ENCODE data around the gene ABHD16A. TPM values are rescaled to one million over a fixed set of nuclear protein-coding genes. Genes with fewer than 3 reads are reported as not detected.

ABHD16A gene
- total and polyA plus RNA-seq, 10 of the 15 experiments (the other 5 are each of a cell fraction or from before 2014, with no cell fraction given), result 7.5 to 43.0 (median 32.9) TPM

- TF ChIP-seq BHLHE40 (IDR thresholded peaks at IDR 0.05; ENCODE audit: borderline replicate concordance in 1 of 2, low read depth in 2 of 2, low read length in 1 of 2) (0 out of 4 replicates have a peak, but pooled peaks of 1 of the 2 experiments have one; percentile 8), MEF2A (IDR thresholded peaks at IDR 0.05; ENCODE audit: insufficient read depth, low read depth, low read length) (0 out of 2 replicates have a peak, but pooled peaks have one; percentile 18), NFIC (IDR thresholded peaks at IDR 0.05; ENCODE audit: low read depth, low read length) (no peak), ZNF687 (IDR thresholded peaks at IDR 0.05) (no peak), IKZF1 (conservative IDR thresholded peaks at IDR 0.05) (no peak), YY1 (IDR thresholded peaks at IDR 0.05; ENCODE audit: low read depth, low read length) (peak; percentile 88), PML (IDR thresholded peaks at IDR 0.05; ENCODE audit: low read length) (no peak), SKIL (IDR thresholded peaks at IDR 0.05; ENCODE audit: low read depth, poor library complexity, severe bottlenecking) (no peak), MAX (IDR thresholded peaks at IDR 0.05; ENCODE audit: low read depth, low read length) (no peak), LARP7 (IDR thresholded peaks at IDR 0.05) (no peak; the same call in 1 of the 2 replicates), RAD21 (IDR thresholded peaks at IDR 0.05; ENCODE audit: insufficient read depth, low read depth, low read length) (peak; percentile 93), STAT3 (IDR thresholded peaks at IDR 0.05; ENCODE audit: low read depth, low read length) (no peak), NFYA (IDR thresholded peaks at IDR 0.05; ENCODE audit: borderline replicate concordance, low read depth, low read length) (no peak), SPI1 (IDR thresholded peaks at IDR 0.05; ENCODE audit: borderline replicate concordance, insufficient read depth, low read depth, low read length) (peak; percentile 21; the same call in 1 of the 2 replicates)
- TF ChIP-seq, protein P1, sequence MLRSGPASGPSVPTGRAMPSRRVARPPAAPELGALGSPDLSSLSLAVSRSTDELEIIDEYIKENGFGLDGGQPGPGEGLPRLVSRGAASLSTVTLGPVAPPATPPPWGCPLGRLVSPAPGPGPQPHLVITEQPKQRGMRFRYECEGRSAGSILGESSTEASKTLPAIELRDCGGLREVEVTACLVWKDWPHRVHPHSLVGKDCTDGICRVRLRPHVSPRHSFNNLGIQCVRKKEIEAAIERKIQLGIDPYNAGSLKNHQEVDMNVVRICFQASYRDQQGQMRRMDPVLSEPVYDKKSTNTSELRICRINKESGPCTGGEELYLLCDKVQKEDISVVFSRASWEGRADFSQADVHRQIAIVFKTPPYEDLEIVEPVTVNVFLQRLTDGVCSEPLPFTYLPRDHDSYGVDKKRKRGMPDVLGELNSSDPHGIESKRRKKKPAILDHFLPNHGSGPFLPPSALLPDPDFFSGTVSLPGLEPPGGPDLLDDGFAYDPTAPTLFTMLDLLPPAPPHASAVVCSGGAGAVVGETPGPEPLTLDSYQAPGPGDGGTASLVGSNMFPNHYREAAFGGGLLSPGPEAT (IDR thresholded peaks at IDR 0.05; ENCODE audit: low read depth), result no peak
- TF ChIP-seq, protein P2, sequence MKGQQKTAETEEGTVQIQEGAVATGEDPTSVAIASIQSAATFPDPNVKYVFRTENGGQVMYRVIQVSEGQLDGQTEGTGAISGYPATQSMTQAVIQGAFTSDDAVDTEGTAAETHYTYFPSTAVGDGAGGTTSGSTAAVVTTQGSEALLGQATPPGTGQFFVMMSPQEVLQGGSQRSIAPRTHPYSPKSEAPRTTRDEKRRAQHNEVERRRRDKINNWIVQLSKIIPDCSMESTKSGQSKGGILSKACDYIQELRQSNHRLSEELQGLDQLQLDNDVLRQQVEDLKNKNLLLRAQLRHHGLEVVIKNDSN (IDR thresholded peaks at IDR 0.05; ENCODE audit: borderline replicate concordance, extremely low read length, insufficient read depth, low read depth, low read length), result no peak
- TF ChIP-seq, protein P3, sequence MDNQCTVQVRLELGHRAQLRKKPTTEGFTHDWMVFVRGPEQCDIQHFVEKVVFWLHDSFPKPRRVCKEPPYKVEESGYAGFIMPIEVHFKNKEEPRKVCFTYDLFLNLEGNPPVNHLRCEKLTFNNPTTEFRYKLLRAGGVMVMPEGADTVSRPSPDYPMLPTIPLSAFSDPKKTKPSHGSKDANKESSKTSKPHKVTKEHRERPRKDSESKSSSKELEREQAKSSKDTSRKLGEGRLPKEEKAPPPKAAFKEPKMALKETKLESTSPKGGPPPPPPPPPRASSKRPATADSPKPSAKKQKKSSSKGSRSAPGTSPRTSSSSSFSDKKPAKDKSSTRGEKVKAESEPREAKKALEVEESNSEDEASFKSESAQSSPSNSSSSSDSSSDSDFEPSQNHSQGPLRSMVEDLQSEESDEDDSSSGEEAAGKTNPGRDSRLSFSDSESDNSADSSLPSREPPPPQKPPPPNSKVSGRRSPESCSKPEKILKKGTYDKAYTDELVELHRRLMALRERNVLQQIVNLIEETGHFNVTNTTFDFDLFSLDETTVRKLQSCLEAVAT (IDR thresholded peaks at IDR 0.05), result no peak
These were observed 22.6 kb downstream of the ABHD16A start, which contains the start of gene LY6G5C (continued) for GRCh38 chr6:31680226-31681134.
